Skeletal muscle tissue (tissue), 4 donors: Measurements from ENCODE around the gene TNS1. TPM values are rescaled to one million over a fixed set of nuclear protein-coding genes. Genes with fewer than 3 reads are reported as not detected.
A peak's percentile ranks its signal among the peaks of the same experiment; 100 is the strongest.

ENCODE experiments used
- H3K27ac ChIP-seq: one replicate; pipeline ENCODE4 v1.7.0; 2013; ENCODE audit warnings: mild to moderate bottlenecking, low read depth, low read length, inconsistent platforms
- H3K27me3 ChIP-seq, 3 donors: one replicate each; pipeline ENCODE4 v1.7.0; 2013; ENCODE audit warnings: low read length in 3 of 3; ENCODE audit not compliant: control insufficient read depth in 3 of 3, insufficient read depth in 3 of 3
- H3K36me3 ChIP-seq, 3 donors: one replicate each; pipeline ENCODE4 v1.7.0; 2013; ENCODE audit warnings: low read length in 3 of 3; ENCODE audit not compliant: control insufficient read depth in 3 of 3, insufficient read depth in 3 of 3
- H3K4me1 ChIP-seq, 3 donors: one replicate each; pipeline ENCODE4 v1.7.0; 2013; ENCODE audit warnings: low read length in 3 of 3, mild to moderate bottlenecking in 3 of 3; ENCODE audit not compliant: control insufficient read depth in 3 of 3, insufficient read depth in 3 of 3
- H3K4me3 ChIP-seq, 3 donors: one replicate each; pipeline ENCODE4 v1.7.0; 2013; ENCODE audit warnings: low read length in 3 of 3
- H3K9ac ChIP-seq, 3 donors: one replicate each; pipeline ENCODE4 v1.7.0; 2013; ENCODE audit warnings: low read length in 3 of 3, mild to moderate bottlenecking in 3 of 3, moderate library complexity in 2 of 3, low read depth in 1 of 3
- H3K9me3 ChIP-seq, 3 donors: one replicate each; pipeline ENCODE4 v1.7.0; 2013; ENCODE audit warnings: low read length in 3 of 3; ENCODE audit not compliant: control insufficient read depth in 3 of 3
- total RNA-seq: library from RNA; depleted of rRNA; stranded (reverse); fragments of >200 nt; gene quantifications from one replicate; pipeline ENCODE4 v1.2.3, GENCODE V29; 2014
- donor health status: Osteomylitis.

The TNS1 gene
- total RNA-seq, 1 donor from 2014 or later = 73.1 TPM

DNA sequence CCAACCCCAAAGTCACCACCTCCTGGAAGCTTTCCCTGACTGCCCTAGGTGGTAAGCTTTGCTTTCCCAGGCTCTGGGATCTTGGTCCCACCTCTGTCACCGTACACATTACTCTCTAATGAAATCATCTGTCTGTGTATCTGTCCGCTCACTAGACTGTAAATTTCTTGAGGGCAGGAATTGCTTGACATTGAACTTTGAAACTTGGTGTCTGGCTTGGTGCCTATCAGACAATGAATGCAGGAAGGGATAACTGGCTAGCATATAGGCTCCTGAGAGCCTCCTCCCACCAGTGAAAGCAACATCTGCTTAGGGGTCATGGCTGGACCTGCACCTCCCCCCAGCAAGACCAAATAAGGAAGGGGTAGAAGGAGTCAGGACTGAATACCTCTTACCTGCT is 155.7 kb downstream of the TNS1 start:
- peak overlapping the region; percentile 81 for H3K27ac ChIP-seq
- H3K9me3 ChIP-seq = no peaks in the 10 kb centered on the region
- H3K9ac ChIP-seq = peak overlapping the region in 1 of 3 donors; percentile 47
- H3K4me3 ChIP-seq = peak overlapping the region in 2 of 3 donors; percentile 11 to 15
- no peaks in the 10 kb centered on the region for H3K27me3 ChIP-seq
- H3K4me1 ChIP-seq = peaks cover 63 to 97% (median 88%) of the 10 kb centered on the region in 3 donors
- peaks cover 40 to 60% (median 53%) of the 10 kb centered on the region in 3 donors for H3K36me3 ChIP-seq

DNA sequence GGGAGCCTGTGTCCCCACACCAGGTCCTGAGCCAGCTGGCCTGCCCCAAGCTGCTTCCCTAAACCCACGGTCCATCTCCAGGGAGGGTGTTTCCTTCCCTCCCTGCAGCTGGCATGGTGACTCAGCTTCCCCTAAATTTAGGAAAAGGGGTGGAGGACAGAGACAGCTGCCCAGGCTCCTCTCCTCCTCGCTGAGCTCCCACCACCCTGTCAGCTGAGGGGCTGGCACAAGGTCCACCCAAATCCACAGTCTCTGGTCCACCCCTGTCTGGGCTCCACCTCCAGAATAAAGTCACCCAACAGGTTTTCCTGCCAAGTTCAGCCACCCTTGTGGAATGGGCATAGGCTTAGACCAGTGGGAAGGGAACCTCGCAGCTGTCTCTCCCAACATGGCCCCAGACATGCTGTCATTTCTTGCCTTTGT is 156.5 kb downstream of the TNS1 start:
- no peak overlapping the region for H3K9ac ChIP-seq
- no peak overlapping the region for H3K4me3 ChIP-seq
- peaks cover 43 to 66% (median 58%) of the 10 kb centered on the region in 3 donors for H3K36me3 ChIP-seq
- peaks cover 65 to 97% (median 89%) of the 10 kb centered on the region in 3 donors for H3K4me1 ChIP-seq
- peak overlapping the region; percentile 81 for H3K27ac ChIP-seq
- H3K27me3 ChIP-seq = no peaks in the 10 kb centered on the region
- H3K9me3 ChIP-seq = no peaks in the 10 kb centered on the region

DNA sequence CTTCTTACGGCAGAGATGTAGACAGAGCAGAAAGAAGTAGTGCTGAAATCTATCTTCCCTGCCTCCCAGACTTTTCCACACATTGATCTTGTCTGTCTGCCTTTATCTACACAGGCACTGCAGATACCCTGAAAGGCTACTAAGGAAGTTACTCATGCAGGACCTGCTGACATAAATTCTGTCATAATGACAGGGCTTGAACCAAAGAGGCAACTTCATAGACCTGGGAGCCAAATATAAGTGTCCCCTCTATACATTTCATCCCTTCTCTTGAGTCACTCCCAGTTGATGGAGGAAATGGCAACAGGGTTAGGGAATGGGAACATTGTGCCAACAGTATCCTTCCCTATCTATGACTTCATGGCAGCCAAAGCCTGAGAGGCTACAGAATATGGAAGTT is 157.5 kb downstream of the TNS1 start:
- Histone ChIP-seq H3K9ac (peak overlapping the region in 1 of 3 donors; percentile 6), H3K27me3 (no peaks in the 10 kb centered on the region), H3K27ac (peak overlapping the region; percentile 81), H3K9me3 (no peaks in the 10 kb centered on the region), H3K36me3 (peaks cover 50 to 75% (median 58%) of the 10 kb centered on the region in 3 donors), H3K4me1 (peaks cover 65 to 97% (median 89%) of the 10 kb centered on the region in 3 donors), H3K4me3 (no peak overlapping the region)

DNA sequence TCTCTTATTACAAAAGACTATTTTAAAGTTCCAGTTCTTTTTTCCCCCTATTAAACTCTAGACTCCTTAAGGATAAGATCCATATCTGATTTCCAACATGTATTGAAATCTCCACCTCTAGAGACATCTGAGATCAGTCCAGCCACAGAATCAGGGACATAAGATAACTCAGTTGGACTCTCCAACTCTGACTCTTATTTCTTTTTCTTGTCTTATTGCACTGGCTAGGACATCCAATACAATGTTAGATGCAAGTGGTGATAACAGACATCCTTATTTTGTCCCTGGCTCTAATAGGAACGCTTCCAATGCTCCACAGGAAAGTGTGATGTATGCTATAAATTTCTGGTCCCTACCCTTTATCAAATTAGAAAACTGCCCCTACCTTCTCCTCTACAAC is 158.1 kb downstream of the TNS1 start:
- Histone ChIP-seq H3K4me1 (peaks cover 65 to 97% (median 89%) of the 10 kb centered on the region in 3 donors), H3K27ac (peak overlapping the region; percentile 43), H3K36me3 (peaks cover 55 to 78% (median 58%) of the 10 kb centered on the region in 3 donors), H3K9me3 (no peaks in the 10 kb centered on the region), H3K4me3 (no peak overlapping the region), H3K27me3 (no peaks in the 10 kb centered on the region), H3K9ac (no peak overlapping the region)

DNA sequence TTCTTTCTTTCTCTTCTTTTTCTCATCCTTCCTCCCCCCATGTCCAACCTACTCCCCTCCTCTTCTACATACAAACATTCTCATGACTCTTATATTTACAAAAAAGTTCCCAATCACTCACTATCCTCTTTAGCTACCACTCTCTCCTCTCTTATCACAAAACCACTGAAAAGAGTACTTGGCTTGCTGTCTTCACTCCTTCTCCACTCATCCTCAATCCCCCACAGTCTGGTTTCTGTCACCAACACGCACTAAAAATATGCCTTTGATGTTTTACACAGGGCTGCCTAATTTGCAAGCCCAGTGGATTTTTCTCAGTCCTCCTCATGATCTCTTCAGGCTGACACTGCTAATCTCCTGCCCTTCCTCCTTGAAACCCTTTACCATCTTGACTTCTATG is 159.5 kb downstream of the TNS1 start:
- Histone ChIP-seq H3K4me1 (peaks cover 67 to 97% (median 89%) of the 10 kb centered on the region in 3 donors), H3K36me3 (peaks cover 56 to 79% (median 56%) of the 10 kb centered on the region in 3 donors), H3K27ac (peak overlapping the region; percentile 43), H3K9me3 (no peaks in the 10 kb centered on the region), H3K9ac (no peak overlapping the region), H3K27me3 (no peaks in the 10 kb centered on the region), H3K4me3 (no peak overlapping the region)

DNA sequence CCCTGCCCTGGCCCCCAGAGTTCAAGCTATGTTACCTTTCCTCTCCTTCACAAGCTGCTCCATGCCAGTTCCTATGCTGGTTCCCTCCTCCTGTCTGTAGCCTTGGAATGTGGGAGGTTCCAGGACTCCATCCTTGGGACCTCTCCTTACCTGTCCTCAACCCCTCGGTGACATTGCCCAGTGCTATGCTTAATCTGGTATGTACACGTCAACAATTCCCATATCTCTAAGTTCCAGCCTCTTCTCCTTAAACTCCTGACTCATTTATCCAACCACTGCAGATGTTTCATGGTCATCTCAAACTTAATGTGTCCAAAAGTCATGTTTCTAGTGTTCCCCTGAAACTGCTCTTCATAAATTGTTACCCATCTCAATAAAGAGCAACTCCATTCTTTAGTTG is 160.8 kb downstream of the TNS1 start:
- peak overlapping the region; percentile 55 for H3K27ac ChIP-seq
- H3K9me3 ChIP-seq = no peaks in the 10 kb centered on the region
- H3K36me3 ChIP-seq = peaks cover 45 to 69% (median 47%) of the 10 kb centered on the region in 3 donors
- peaks cover 71 to 97% (median 89%) of the 10 kb centered on the region in 3 donors for H3K4me1 ChIP-seq
- H3K9ac ChIP-seq = peak overlapping the region in 1 of 3 donors; percentile 27
- H3K27me3 ChIP-seq = no peaks in the 10 kb centered on the region
- H3K4me3 ChIP-seq = no peak overlapping the region

DNA sequence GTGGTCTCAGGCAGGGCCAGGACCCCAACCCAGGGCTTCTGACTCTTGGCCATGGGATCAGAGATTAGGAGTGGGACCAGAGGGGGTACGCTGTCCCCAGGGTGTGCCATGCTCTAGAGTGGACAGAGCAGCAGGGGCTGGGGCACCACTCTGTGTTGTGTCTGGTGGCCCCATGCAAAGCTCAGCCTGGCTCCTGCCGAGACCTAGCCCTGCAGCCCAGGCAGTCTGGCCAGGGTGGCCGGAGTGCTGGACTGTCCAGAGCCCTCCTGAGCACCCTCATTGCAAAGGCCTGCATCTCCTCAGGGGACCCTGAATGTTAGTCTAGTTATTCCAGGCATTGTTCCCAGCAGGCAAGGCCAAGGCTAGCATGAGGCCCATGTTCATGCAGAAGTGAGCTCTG is 162.3 kb downstream of the TNS1 start:
- Histone ChIP-seq H3K4me3 (no peak overlapping the region), H3K4me1 (peaks cover 76 to 97% (median 89%) of the 10 kb centered on the region in 3 donors), H3K9me3 (no peaks in the 10 kb centered on the region), H3K27ac (peak overlapping the region; percentile 55), H3K9ac (peak overlapping the region in 1 of 3 donors; percentile 16), H3K27me3 (no peaks in the 10 kb centered on the region), H3K36me3 (peaks cover 44 to 64% (median 45%) of the 10 kb centered on the region in 3 donors)

DNA sequence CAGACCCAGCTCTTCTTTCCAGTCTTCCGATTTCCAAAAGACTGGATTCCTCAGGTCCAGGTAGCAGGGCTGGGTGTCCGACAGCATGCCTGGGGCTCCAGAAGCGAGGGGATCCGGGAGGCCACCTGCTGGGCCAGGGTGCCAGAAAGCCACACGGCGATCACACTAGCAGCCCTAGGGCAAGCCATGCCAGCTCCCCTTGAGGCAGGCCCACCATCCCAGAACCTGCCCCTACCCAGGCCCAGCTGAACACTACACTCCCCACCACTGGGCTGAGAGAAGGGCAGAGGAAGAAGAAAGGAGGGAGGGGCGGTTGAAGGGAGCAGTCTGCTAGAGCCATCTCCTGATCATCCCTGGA is 163.1 kb downstream of the TNS1 start:
- Histone ChIP-seq H3K4me3 (peak overlapping the region in 1 of 3 donors; percentile 21), H3K36me3 (peaks cover 44 to 64% (median 44%) of the 10 kb centered on the region in 3 donors), H3K4me1 (peaks cover 84 to 96% (median 95%) of the 10 kb centered on the region in 3 donors), H3K27ac (peak overlapping the region; percentile 39), H3K27me3 (no peaks in the 10 kb centered on the region), H3K9me3 (no peaks in the 10 kb centered on the region), H3K9ac (peak overlapping the region in 2 of 3 donors; percentile 39 to 60)

DNA sequence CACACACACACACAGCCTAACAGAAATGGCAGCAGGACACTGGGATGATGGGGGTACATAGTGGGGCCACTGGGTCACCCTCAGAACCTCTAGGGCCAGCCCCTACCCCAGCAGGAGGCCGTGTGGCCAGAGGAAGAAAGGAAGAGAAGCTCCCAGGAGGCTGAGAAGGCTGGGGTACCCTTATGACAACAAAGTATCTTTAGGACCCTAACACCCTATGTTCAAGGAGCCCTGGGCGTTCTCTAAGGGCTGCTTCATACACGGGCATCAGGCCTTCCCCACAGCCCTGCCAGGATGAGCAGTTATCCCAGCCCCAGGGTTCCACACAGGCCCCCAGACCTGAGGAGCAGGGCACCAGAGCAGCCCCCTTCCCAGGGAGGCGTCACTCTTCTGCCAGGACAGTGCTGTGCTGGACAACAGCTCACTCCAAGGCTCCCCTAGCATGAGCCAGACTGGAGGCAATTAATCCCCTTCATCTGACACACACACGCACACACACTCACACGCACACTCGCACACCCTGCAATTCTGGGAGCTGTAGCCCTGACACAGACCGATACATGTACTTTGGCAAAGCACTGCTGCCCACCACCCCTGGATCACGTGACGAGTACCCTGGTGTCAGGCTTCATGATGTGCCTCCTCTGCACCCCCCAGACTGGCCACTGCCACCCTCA is 163.6 kb downstream of the TNS1 start:
- Histone ChIP-seq H3K4me3 (peak overlapping the region in 2 of 3 donors; percentile 21 to 22), H3K36me3 (peaks cover 47 to 64% (median 48%) of the 10 kb centered on the region in 3 donors), H3K4me1 (peaks cover 86 to 99% (median 97%) of the 10 kb centered on the region in 3 donors), H3K9ac (peak overlapping the region; percentile 39 to 62 (median 60)), H3K27ac (peak overlapping the region; percentile 39), H3K27me3 (no peaks in the 10 kb centered on the region), H3K9me3 (no peaks in the 10 kb centered on the region)

DNA sequence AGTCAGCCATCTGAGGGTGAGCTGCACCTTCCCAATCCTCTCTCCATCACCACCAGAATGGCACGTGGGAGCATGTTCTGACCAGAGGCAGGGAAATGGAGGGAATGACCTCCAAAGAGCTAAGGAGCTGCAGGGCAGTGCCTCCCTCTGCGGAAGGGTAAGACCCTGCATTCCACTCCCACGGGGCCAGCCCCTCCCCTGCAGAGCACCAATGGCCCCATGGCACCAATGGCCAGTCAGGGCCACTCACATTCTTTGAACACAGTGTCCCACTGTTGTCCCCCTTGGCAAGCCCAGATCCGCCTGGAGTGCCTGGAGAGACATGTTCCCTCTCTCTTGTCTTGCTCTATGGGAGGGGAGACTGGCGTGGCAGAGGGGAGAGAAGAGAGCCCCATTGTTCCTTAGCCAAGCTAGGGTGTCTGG is 164.4 kb downstream of the TNS1 start:
- Histone ChIP-seq H3K9ac (peak overlapping the region in 2 of 3 donors; percentile 45 to 63), H3K9me3 (no peaks in the 10 kb centered on the region), H3K36me3 (peaks cover 47 to 67% (median 53%) of the 10 kb centered on the region in 3 donors), H3K27ac (peak overlapping the region; percentile 94), H3K4me1 (peaks cover 92 to 97% (median 95%) of the 10 kb centered on the region in 3 donors), H3K4me3 (peak overlapping the region in 1 of 3 donors; percentile 29), H3K27me3 (no peaks in the 10 kb centered on the region)
